Activated T-helper 9 cell treated with anti-CD3 and anti-CD28 coated beads, Interleukin-2, amount 50 U/mL, for 16 hours (primary cell): Measurements from ENCODE around the gene ADCK1.
"Not testable (repeated sequence)": the region's sequence is repeated elsewhere in the genome, so short reads cannot be mapped to it uniquely, and the experiment has no call there.

Source experiments
- DNase-seq: peaks from one replicate; pipeline ENCODE4 v3.0.0-alpha.2; 2020; ENCODE audit warnings: low read depth

ADCK1 gene

GRCh38 chr14:77809011-77809410 lies 9.1 kb downstream of the ADCK1 start:
- no peak for DNase-seq

- no peak for DNase-seq
Observed at GRCh38 chr14:77812028-77812427, 12.1 kb downstream of the ADCK1 start.

GRCh38 chr14:77812682-77813081 lies 12.8 kb downstream of the ADCK1 start:
- not testable (repeated sequence) for DNase-seq

- DNase-seq, result no peak
Observed at GRCh38 chr14:77822307-77822706, 22.4 kb downstream of the ADCK1 start.

GRCh38 chr14:77822741-77823140 lies 22.8 kb downstream of the ADCK1 start:
- no peak for DNase-seq

- no peak for DNase-seq
Observed at GRCh38 chr14:77823378-77823777, 23.5 kb downstream of the ADCK1 start.

GRCh38 chr14:77825895-77826519 lies 26.1 kb downstream of the ADCK1 start:
- no peak for DNase-seq

- DNase-seq, result no peak
Observed at GRCh38 chr14:77830692-77831091, 30.8 kb downstream of the ADCK1 start.

GRCh38 chr14:77832297-77832696 lies 32.4 kb downstream of the ADCK1 start:
- DNase-seq, result no peak

GRCh38 chr14:77837926-77838325 lies 38.0 kb downstream of the ADCK1 start:
- no peak for DNase-seq

GRCh38 chr14:77838831-77839511 lies 39.1 kb downstream of the ADCK1 start:
- DNase-seq, result no peak

GRCh38 chr14:77843195-77843594 lies 43.3 kb downstream of the ADCK1 start:
- DNase-seq, result no peak

GRCh38 chr14:77843651-77844050 lies 43.7 kb downstream of the ADCK1 start:
- no peak for DNase-seq

- no peak for DNase-seq
Observed at GRCh38 chr14:77844802-77845201, 44.9 kb downstream of the ADCK1 start.

GRCh38 chr14:77848031-77848430 lies 48.1 kb downstream of the ADCK1 start:
- DNase-seq, result no peak

- no peak for DNase-seq
Observed at GRCh38 chr14:77849711-77850110, 49.8 kb downstream of the ADCK1 start.

- no peak for DNase-seq
Observed at GRCh38 chr14:77853919-77854318, 54.0 kb downstream of the ADCK1 start.

GRCh38 chr14:77856941-77857340 lies 57.0 kb downstream of the ADCK1 start:
- no peak for DNase-seq

- DNase-seq, result no peak
Observed at GRCh38 chr14:77859934-77860570, 60.1 kb downstream of the ADCK1 start.

GRCh38 chr14:77861201-77861600 lies 61.3 kb downstream of the ADCK1 start:
- DNase-seq, result no peak

- DNase-seq, result peak; percentile 61
Observed at GRCh38 chr14:77862154-77862786, 62.4 kb downstream of the ADCK1 start.

GRCh38 chr14:77864085-77864484 lies 64.2 kb downstream of the ADCK1 start:
- no peak for DNase-seq

- DNase-seq, result no peak
Observed at GRCh38 chr14:77864580-77864979, 64.7 kb downstream of the ADCK1 start.
